PFSK-1 (cell line): ENCODE results near the gene PTGFR.

ENCODE experiments used
- SIN3A ChIP-seq: IDR thresholded peaks from 2 replicates; pipeline ENCODE4 v1.6.1; 2012; ENCODE audit warnings: mild to moderate bottlenecking, low read length, moderate library complexity, borderline replicate concordance; ENCODE audit not compliant: insufficient read depth
- TF ChIP-seq, protein P1 (sequence below), 2 experiments: IDR thresholded peaks; 2 replicates each; pipeline versions ENCODE4 v1.6.1 to v1.8.0; 2011 to 2012; ENCODE audit warnings: low read depth in 2 of 2, low read length in 2 of 2, control low read depth in 1 of 2, inconsistent platforms in 1 of 2, mild to moderate bottlenecking in 1 of 2, moderate library complexity in 1 of 2; ENCODE audit not compliant: insufficient read depth in 1 of 2

DNA sequence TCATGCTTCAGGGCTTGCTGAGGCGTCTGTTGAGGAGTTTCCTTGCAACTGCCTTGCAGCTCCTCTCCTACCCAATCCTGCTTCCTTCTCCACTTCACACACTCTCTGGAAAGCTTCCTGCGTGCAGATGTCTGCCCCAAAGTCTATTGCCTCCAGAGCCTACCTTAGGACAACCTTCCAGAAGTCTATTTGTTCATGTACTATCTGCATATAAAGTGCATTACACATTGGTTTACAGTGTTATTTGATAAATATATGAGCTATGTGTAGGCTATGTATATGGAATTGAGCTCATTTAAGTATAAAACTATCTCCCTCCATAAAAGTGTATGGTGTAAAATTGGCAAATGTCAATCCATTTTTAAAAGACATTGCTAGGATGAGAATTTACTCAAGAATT lies 9.8 kb downstream of the PTGFR start:
- TF ChIP-seq, protein P1, sequence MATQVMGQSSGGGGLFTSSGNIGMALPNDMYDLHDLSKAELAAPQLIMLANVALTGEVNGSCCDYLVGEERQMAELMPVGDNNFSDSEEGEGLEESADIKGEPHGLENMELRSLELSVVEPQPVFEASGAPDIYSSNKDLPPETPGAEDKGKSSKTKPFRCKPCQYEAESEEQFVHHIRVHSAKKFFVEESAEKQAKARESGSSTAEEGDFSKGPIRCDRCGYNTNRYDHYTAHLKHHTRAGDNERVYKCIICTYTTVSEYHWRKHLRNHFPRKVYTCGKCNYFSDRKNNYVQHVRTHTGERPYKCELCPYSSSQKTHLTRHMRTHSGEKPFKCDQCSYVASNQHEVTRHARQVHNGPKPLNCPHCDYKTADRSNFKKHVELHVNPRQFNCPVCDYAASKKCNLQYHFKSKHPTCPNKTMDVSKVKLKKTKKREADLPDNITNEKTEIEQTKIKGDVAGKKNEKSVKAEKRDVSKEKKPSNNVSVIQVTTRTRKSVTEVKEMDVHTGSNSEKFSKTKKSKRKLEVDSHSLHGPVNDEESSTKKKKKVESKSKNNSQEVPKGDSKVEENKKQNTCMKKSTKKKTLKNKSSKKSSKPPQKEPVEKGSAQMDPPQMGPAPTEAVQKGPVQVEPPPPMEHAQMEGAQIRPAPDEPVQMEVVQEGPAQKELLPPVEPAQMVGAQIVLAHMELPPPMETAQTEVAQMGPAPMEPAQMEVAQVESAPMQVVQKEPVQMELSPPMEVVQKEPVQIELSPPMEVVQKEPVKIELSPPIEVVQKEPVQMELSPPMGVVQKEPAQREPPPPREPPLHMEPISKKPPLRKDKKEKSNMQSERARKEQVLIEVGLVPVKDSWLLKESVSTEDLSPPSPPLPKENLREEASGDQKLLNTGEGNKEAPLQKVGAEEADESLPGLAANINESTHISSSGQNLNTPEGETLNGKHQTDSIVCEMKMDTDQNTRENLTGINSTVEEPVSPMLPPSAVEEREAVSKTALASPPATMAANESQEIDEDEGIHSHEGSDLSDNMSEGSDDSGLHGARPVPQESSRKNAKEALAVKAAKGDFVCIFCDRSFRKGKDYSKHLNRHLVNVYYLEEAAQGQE (IDR thresholded peaks at IDR 0.05; ENCODE audit: insufficient read depth in 1 of 2, low read depth in 2 of 2, low read length in 2 of 2): no peak
- no peak for TF ChIP-seq SIN3A
